ENCODE results near the gene FANCI. TPM values are rescaled to one million over a fixed set of nuclear protein-coding genes. Genes with fewer than 3 reads are reported as not detected.
A peak's percentile ranks its signal among the peaks of the same experiment; 100 is the strongest.

FANCI gene
- total and polyA plus RNA-seq, 9 donors: 12.7 to 23.5 (median 19.0) TPM

- no peaks in the 10 kb centered on the region for H3K36me3 ChIP-seq (ENCODE audit: control insufficient read depth, insufficient read depth, low read length)
- H3K4me1 ChIP-seq (ENCODE audit: control insufficient read depth, insufficient read depth, low read length): peaks cover 8% of the 10 kb centered on the region
- DNase-seq: no peak
- no peak overlapping the region for H3K27ac ChIP-seq (ENCODE audit: low read length)
- H3K9me3 ChIP-seq (replicated peaks; ENCODE audit: control insufficient read depth, low read depth, low read length): no peaks in the 10 kb centered on the region
- 3% methylated on average over 24 of the region's 32 CpGs for WGBS (ENCODE audit: insufficient coverage)
- H3K4me3 ChIP-seq (ENCODE audit: low read length): no peak overlapping the region
- peaks cover 86% of the 10 kb centered on the region for H3K27me3 ChIP-seq (ENCODE audit: control insufficient read depth, insufficient read depth, low read length)
These were observed 115.9 kb downstream of the FANCI start for GRCh38 chr15:89359471-89360293.

- H3K4me3 ChIP-seq (ENCODE audit: low read length): no peak overlapping the region
- no peaks in the 10 kb centered on the region for H3K36me3 ChIP-seq (ENCODE audit: control insufficient read depth, insufficient read depth, low read length)
- 1% methylated on average over 26 of the region's 31 CpGs for WGBS (ENCODE audit: insufficient coverage)
- peaks cover 8% of the 10 kb centered on the region for H3K4me1 ChIP-seq (ENCODE audit: control insufficient read depth, insufficient read depth, low read length)
- H3K27me3 ChIP-seq (ENCODE audit: control insufficient read depth, insufficient read depth, low read length): peaks cover 94% of the 10 kb centered on the region
- H3K9me3 ChIP-seq (replicated peaks; ENCODE audit: control insufficient read depth, low read depth, low read length): no peaks in the 10 kb centered on the region
- no peak overlapping the region for H3K27ac ChIP-seq (ENCODE audit: low read length)
- DNase-seq: no peak
These were observed 116.7 kb downstream of the FANCI start for GRCh38 chr15:89360294-89360971.

- DNase-seq: peak; percentile 77
- no peaks in the 10 kb centered on the region for H3K9me3 ChIP-seq (replicated peaks; ENCODE audit: control insufficient read depth, low read depth, low read length)
- 7% methylated on average over 37 of the region's 41 CpGs for WGBS (ENCODE audit: insufficient coverage)
- peaks cover 98% of the 10 kb centered on the region for H3K27me3 ChIP-seq (ENCODE audit: control insufficient read depth, insufficient read depth, low read length)
- no peak overlapping the region for H3K27ac ChIP-seq (ENCODE audit: low read length)
- no peaks in the 10 kb centered on the region for H3K36me3 ChIP-seq (ENCODE audit: control insufficient read depth, insufficient read depth, low read length)
- peaks cover 8% of the 10 kb centered on the region for H3K4me1 ChIP-seq (ENCODE audit: control insufficient read depth, insufficient read depth, low read length)
- H3K4me3 ChIP-seq (ENCODE audit: low read length): no peak overlapping the region
These were observed 117.8 kb downstream of the FANCI start for GRCh38 chr15:89361451-89362202.

- WGBS (ENCODE audit: insufficient coverage): under 1% methylated on average over 60 of the region's 73 CpGs
- Histone ChIP-seq H3K27me3 (ENCODE audit: control insufficient read depth, insufficient read depth, low read length) (peaks cover 98% of the 10 kb centered on the region), H3K4me3 (ENCODE audit: low read length) (no peak overlapping the region), H3K9me3 (replicated peaks; ENCODE audit: control insufficient read depth, low read depth, low read length) (no peaks in the 10 kb centered on the region), H3K36me3 (ENCODE audit: control insufficient read depth, insufficient read depth, low read length) (no peaks in the 10 kb centered on the region), H3K4me1 (ENCODE audit: control insufficient read depth, insufficient read depth, low read length) (peaks cover 13% of the 10 kb centered on the region), H3K27ac (ENCODE audit: low read length) (no peak overlapping the region)
- no peak for DNase-seq
These were observed 118.7 kb downstream of the FANCI start for GRCh38 chr15:89362203-89363101.

- 19% methylated on average over 3 of the region's 6 CpGs for WGBS (ENCODE audit: insufficient coverage)
- no peak overlapping the region for H3K4me3 ChIP-seq (ENCODE audit: low read length)
- H3K4me1 ChIP-seq (ENCODE audit: control insufficient read depth, insufficient read depth, low read length): peaks cover 13% of the 10 kb centered on the region
- no peaks in the 10 kb centered on the region for H3K9me3 ChIP-seq (replicated peaks; ENCODE audit: control insufficient read depth, low read depth, low read length)
- H3K36me3 ChIP-seq (ENCODE audit: control insufficient read depth, insufficient read depth, low read length): no peaks in the 10 kb centered on the region
- no peak overlapping the region for H3K27ac ChIP-seq (ENCODE audit: low read length)
- DNase-seq: no peak
- peaks cover 98% of the 10 kb centered on the region for H3K27me3 ChIP-seq (ENCODE audit: control insufficient read depth, insufficient read depth, low read length)
These were observed 119.4 kb downstream of the FANCI start for GRCh38 chr15:89363133-89363532.

GRCh38 chr15:89363770-89364169 is 120.0 kb downstream of the FANCI start:
- Histone ChIP-seq H3K4me1 (ENCODE audit: control insufficient read depth, insufficient read depth, low read length) (peaks cover 13% of the 10 kb centered on the region), H3K36me3 (ENCODE audit: control insufficient read depth, insufficient read depth, low read length) (no peaks in the 10 kb centered on the region), H3K9me3 (replicated peaks; ENCODE audit: control insufficient read depth, low read depth, low read length) (no peaks in the 10 kb centered on the region), H3K27me3 (ENCODE audit: control insufficient read depth, insufficient read depth, low read length) (peaks cover 98% of the 10 kb centered on the region), H3K27ac (ENCODE audit: low read length) (no peak overlapping the region), H3K4me3 (ENCODE audit: low read length) (no peak overlapping the region)
- no peak for DNase-seq
- 19% methylated on average over 4 of the region's 4 CpGs for WGBS (ENCODE audit: insufficient coverage)

- peak; percentile 36 for DNase-seq
- H3K27me3 ChIP-seq (ENCODE audit: control insufficient read depth, insufficient read depth, low read length): peaks cover 98% of the 10 kb centered on the region
- no peak overlapping the region for H3K4me3 ChIP-seq (ENCODE audit: low read length)
- H3K4me1 ChIP-seq (ENCODE audit: control insufficient read depth, insufficient read depth, low read length): peaks cover 10% of the 10 kb centered on the region
- H3K36me3 ChIP-seq (ENCODE audit: control insufficient read depth, insufficient read depth, low read length): no peaks in the 10 kb centered on the region
- H3K9me3 ChIP-seq (replicated peaks; ENCODE audit: control insufficient read depth, low read depth, low read length): no peaks in the 10 kb centered on the region
- WGBS (ENCODE audit: insufficient coverage): 24% methylated on average over 6 of the region's 6 CpGs
- no peak overlapping the region for H3K27ac ChIP-seq (ENCODE audit: low read length)
These were observed 120.6 kb downstream of the FANCI start for GRCh38 chr15:89364341-89364740.

GRCh38 chr15:89364741-89365450 is 121.1 kb downstream of the FANCI start:
- Histone ChIP-seq H3K9me3 (replicated peaks; ENCODE audit: control insufficient read depth, low read depth, low read length) (no peaks in the 10 kb centered on the region), H3K27ac (ENCODE audit: low read length) (no peak overlapping the region), H3K27me3 (ENCODE audit: control insufficient read depth, insufficient read depth, low read length) (peaks cover 98% of the 10 kb centered on the region), H3K36me3 (ENCODE audit: control insufficient read depth, insufficient read depth, low read length) (no peaks in the 10 kb centered on the region), H3K4me3 (ENCODE audit: low read length) (no peak overlapping the region), H3K4me1 (ENCODE audit: control insufficient read depth, insufficient read depth, low read length) (peaks cover 10% of the 10 kb centered on the region)
- WGBS (ENCODE audit: insufficient coverage): 23% methylated on average over 6 of the region's 13 CpGs
- DNase-seq: no peak

GRCh38 chr15:89365462-89366065 is 121.8 kb downstream of the FANCI start:
- H3K27ac ChIP-seq (ENCODE audit: low read length): no peak overlapping the region
- H3K27me3 ChIP-seq (ENCODE audit: control insufficient read depth, insufficient read depth, low read length): peaks cover 98% of the 10 kb centered on the region
- H3K9me3 ChIP-seq (replicated peaks; ENCODE audit: control insufficient read depth, low read depth, low read length): no peaks in the 10 kb centered on the region
- no peak overlapping the region for H3K4me3 ChIP-seq (ENCODE audit: low read length)
- peaks cover 10% of the 10 kb centered on the region for H3K4me1 ChIP-seq (ENCODE audit: control insufficient read depth, insufficient read depth, low read length)
- H3K36me3 ChIP-seq (ENCODE audit: control insufficient read depth, insufficient read depth, low read length): no peaks in the 10 kb centered on the region
- DNase-seq: no peak
- 7% methylated on average over 17 of the region's 22 CpGs for WGBS (ENCODE audit: insufficient coverage)
